ENCODE data around the gene TELO2. TPM values are rescaled to one million over a fixed set of nuclear protein-coding genes. Genes with fewer than 3 reads are reported as not detected.

Gene TELO2
- total RNA-seq, 1 donor from 2014 or later: 101 TPM

- no peaks in the 10 kb centered on the region for H3K9me3 Mint-ChIP-seq
- no peak overlapping the region for H3K27ac Mint-ChIP-seq
- intact Hi-C loops (cut with micrococcal nuclease): no loop called here
- H3K36me3 Mint-ChIP-seq (ENCODE audit: low read depth): peaks cover 18% of the 10 kb centered on the region
- H3K27me3 Mint-ChIP-seq: no peaks in the 10 kb centered on the region
- H3K4me1 Mint-ChIP-seq: no peaks in the 10 kb centered on the region
- DNase-seq: no peak
- H3K4me3 Mint-ChIP-seq: no peak overlapping the region
Observed at GRCh38 chr16:1503110-1503955, 10.2 kb downstream of the TELO2 start.

- no peak for DNase-seq
- Mint-ChIP-seq H3K4me1 (no peaks in the 10 kb centered on the region), H3K27ac (no peak overlapping the region), H3K36me3 (ENCODE audit: low read depth) (peaks cover 15% of the 10 kb centered on the region), H3K9me3 (no peaks in the 10 kb centered on the region), H3K27me3 (no peaks in the 10 kb centered on the region), H3K4me3 (no peak overlapping the region)
- intact Hi-C loops (cut with micrococcal nuclease): no loop called here
Observed at GRCh38 chr16:1505073-1505844, 12.1 kb downstream of the TELO2 start.

GRCh38 chr16:1505912-1506311 is 12.8 kb downstream of the TELO2 start:
- H3K4me1 Mint-ChIP-seq: no peaks in the 10 kb centered on the region
- peaks cover 18% of the 10 kb centered on the region for H3K36me3 Mint-ChIP-seq (ENCODE audit: low read depth)
- DNase-seq: no peak
- intact Hi-C loops (cut with micrococcal nuclease): no loop called here
- H3K9me3 Mint-ChIP-seq: no peaks in the 10 kb centered on the region
- H3K27ac Mint-ChIP-seq: no peak overlapping the region
- H3K27me3 Mint-ChIP-seq: no peaks in the 10 kb centered on the region
- no peak overlapping the region for H3K4me3 Mint-ChIP-seq

- Mint-ChIP-seq H3K36me3 (ENCODE audit: low read depth) (peaks cover 22% of the 10 kb centered on the region), H3K27me3 (no peaks in the 10 kb centered on the region), H3K9me3 (no peaks in the 10 kb centered on the region), H3K27ac (no peak overlapping the region), H3K4me1 (no peaks in the 10 kb centered on the region), H3K4me3 (no peak overlapping the region)
- intact Hi-C loops (cut with micrococcal nuclease): no loop called here
- no peak for DNase-seq
Observed at GRCh38 chr16:1506494-1507213, 13.5 kb downstream of the TELO2 start.

GRCh38 chr16:1508494-1509187 is 15.5 kb downstream of the TELO2 start:
- Mint-ChIP-seq H3K27ac (no peak overlapping the region), H3K9me3 (no peaks in the 10 kb centered on the region), H3K4me3 (no peak overlapping the region), H3K4me1 (no peaks in the 10 kb centered on the region), H3K36me3 (ENCODE audit: low read depth) (peaks cover 22% of the 10 kb centered on the region), H3K27me3 (no peaks in the 10 kb centered on the region)
- no peak for DNase-seq
- intact Hi-C loops (cut with micrococcal nuclease): no loop called here

- intact Hi-C loops (cut with micrococcal nuclease): no loop called here
- H3K27me3 Mint-ChIP-seq: no peaks in the 10 kb centered on the region
- peaks cover 22% of the 10 kb centered on the region for H3K36me3 Mint-ChIP-seq (ENCODE audit: low read depth)
- DNase-seq: no peak
- no peaks in the 10 kb centered on the region for H3K9me3 Mint-ChIP-seq
- H3K4me3 Mint-ChIP-seq: no peak overlapping the region
- H3K4me1 Mint-ChIP-seq: no peaks in the 10 kb centered on the region
- H3K27ac Mint-ChIP-seq: no peak overlapping the region
Observed at GRCh38 chr16:1509307-1510221, 16.4 kb downstream of the TELO2 start.

GRCh38 chr16:1510272-1510671 is 17.1 kb downstream of the TELO2 start:
- no peak overlapping the region for H3K27ac Mint-ChIP-seq
- no peaks in the 10 kb centered on the region for H3K9me3 Mint-ChIP-seq
- intact Hi-C loops (cut with micrococcal nuclease): no loop called here
- peaks cover 22% of the 10 kb centered on the region for H3K36me3 Mint-ChIP-seq (ENCODE audit: low read depth)
- no peaks in the 10 kb centered on the region for H3K4me1 Mint-ChIP-seq
- H3K4me3 Mint-ChIP-seq: no peak overlapping the region
- H3K27me3 Mint-ChIP-seq: no peaks in the 10 kb centered on the region
- DNase-seq: no peak

GRCh38 chr16:1510941-1511351 is 17.8 kb downstream of the TELO2 start:
- Mint-ChIP-seq H3K9me3 (no peaks in the 10 kb centered on the region), H3K27ac (no peak overlapping the region), H3K4me1 (no peaks in the 10 kb centered on the region), H3K4me3 (no peak overlapping the region), H3K27me3 (no peaks in the 10 kb centered on the region), H3K36me3 (ENCODE audit: low read depth) (peaks cover 22% of the 10 kb centered on the region)
- intact Hi-C loops (cut with micrococcal nuclease): no loop called here
- no peak for DNase-seq

- H3K9me3 Mint-ChIP-seq: no peaks in the 10 kb centered on the region
- no peaks in the 10 kb centered on the region for H3K4me1 Mint-ChIP-seq
- no peaks in the 10 kb centered on the region for H3K27me3 Mint-ChIP-seq
- intact Hi-C loops (cut with micrococcal nuclease): no loop called here
- H3K36me3 Mint-ChIP-seq (ENCODE audit: low read depth): peaks cover 22% of the 10 kb centered on the region
- no peak overlapping the region for H3K4me3 Mint-ChIP-seq
- H3K27ac Mint-ChIP-seq: peak overlapping the region; percentile 37
- no peak for DNase-seq
Observed at GRCh38 chr16:1511662-1512569, 18.8 kb downstream of the TELO2 start.

GRCh38 chr16:1512774-1513173 is 19.6 kb downstream of the TELO2 start:
- DNase-seq: no peak
- Mint-ChIP-seq H3K4me3 (no peak overlapping the region), H3K27me3 (no peaks in the 10 kb centered on the region), H3K36me3 (ENCODE audit: low read depth) (peaks cover 18% of the 10 kb centered on the region), H3K27ac (no peak overlapping the region), H3K9me3 (no peaks in the 10 kb centered on the region), H3K4me1 (no peaks in the 10 kb centered on the region)
- intact Hi-C loops (cut with micrococcal nuclease): no loop called here

GRCh38 chr16:1514507-1514906 is 21.3 kb downstream of the TELO2 start:
- intact Hi-C loops (cut with micrococcal nuclease): no loop called here
- Mint-ChIP-seq H3K36me3 (ENCODE audit: low read depth) (peaks cover 17% of the 10 kb centered on the region), H3K27ac (no peak overlapping the region), H3K4me1 (no peaks in the 10 kb centered on the region), H3K27me3 (no peaks in the 10 kb centered on the region), H3K9me3 (no peaks in the 10 kb centered on the region), H3K4me3 (no peak overlapping the region)
- no peak for DNase-seq

- H3K4me3 Mint-ChIP-seq: no peak overlapping the region
- H3K9me3 Mint-ChIP-seq: no peaks in the 10 kb centered on the region
- no peaks in the 10 kb centered on the region for H3K36me3 Mint-ChIP-seq (ENCODE audit: low read depth)
- H3K27ac Mint-ChIP-seq: no peak overlapping the region
- H3K4me1 Mint-ChIP-seq: no peaks in the 10 kb centered on the region
- intact Hi-C loops (cut with micrococcal nuclease): no loop called here
- H3K27me3 Mint-ChIP-seq: no peaks in the 10 kb centered on the region
- no peak for DNase-seq
Observed at GRCh38 chr16:1518626-1519135, 25.5 kb downstream of the TELO2 start.
